H1 (cell line): ENCODE data around the gene CLDN14. TPM values are rescaled to one million over a fixed set of nuclear protein-coding genes. Genes with fewer than 3 reads are reported as not detected.

Source experiments
- CTCF ChIA-PET: fragments of 300-600 bp; sonication (Branson Sonifier 250); formaldehyde crosslinking; loops from one replicate; lab custom pipeline; 2021; ENCODE audit not compliant: partially characterized antibody; lab: Charles Lee
- POLR2A ChIA-PET: fragments of 300-600 bp; sonication (Branson Sonifier 250); formaldehyde crosslinking; loops from one replicate; lab custom pipeline; 2021; ENCODE audit warnings: inconsistent platforms; ENCODE audit not compliant: partially characterized antibody; lab: Charles Lee
- DNase-seq, 2 experiments: peaks; one replicate each; pipeline versions ENCODE4 v3.0.0 to v3.0.0-alpha.2; 2010 to 2022; ENCODE audit warnings: low spot score in 2 of 2, low read depth in 1 of 2, mixed read lengths in 1 of 2
- FAIRE-seq: peaks from 2 replicates; lab custom pipeline; 2011; peaks lifted over from hg19 to GRCh38; lab: Jason Lieb, UNC
- H2AFZ ChIP-seq: 2 replicates; pipeline ENCODE4 v1.8.1; 2012; ENCODE audit warnings: low read length, inconsistent platforms
- H2AK5ac ChIP-seq: 2 replicates; pipeline ENCODE4 v1.6.1; 2013; ENCODE audit warnings: low read depth, low read length
- H2BK120ac ChIP-seq: replicated peaks from 2 replicates; pipeline ENCODE3; 2013; ENCODE audit warnings: low read depth, low read length, inconsistent platforms
- H2BK12ac ChIP-seq: 2 replicates; pipeline ENCODE4 v1.6.1; 2013; ENCODE audit warnings: low read depth, low read length
- H2BK15ac ChIP-seq: 2 replicates; pipeline ENCODE4 v1.6.1; 2013; ENCODE audit warnings: low read length
- H2BK20ac ChIP-seq: 2 replicates; pipeline ENCODE4 v1.6.1; 2013; ENCODE audit warnings: low read length
- H2BK5ac ChIP-seq: 2 replicates; pipeline ENCODE4 v1.6.1; 2013; ENCODE audit warnings: low read depth, low read length
- H3K14ac ChIP-seq: 2 replicates; pipeline ENCODE4 v1.6.1; 2013; ENCODE audit warnings: inconsistent platforms; ENCODE audit not compliant: insufficient read length
- H3K18ac ChIP-seq: 2 replicates; pipeline ENCODE4 v1.6.1; 2013; ENCODE audit warnings: low read length; ENCODE audit errors: extremely low read depth
- H3K23ac ChIP-seq: 2 replicates; pipeline ENCODE4 v1.6.1; 2013; ENCODE audit warnings: inconsistent platforms; ENCODE audit not compliant: insufficient read length
- H3K23me2 ChIP-seq: 2 replicates; pipeline ENCODE4 v1.6.1; 2013; ENCODE audit warnings: low read depth, low read length
- H3K27ac ChIP-seq: 2 replicates; pipeline ENCODE4 v1.6.1; 2011; ENCODE audit warnings: low read depth, low read length, inconsistent platforms
- H3K27me3 ChIP-seq, 4 experiments: replicated peaks in 1 of 4; 1 replicate in 1 of 4; 2 replicates in 3 of 4; pipeline versions ENCODE4 v1.6.1 to v1.8.1; 2011 to 2013; ENCODE audit warnings: low read length in 3 of 4, mild to moderate bottlenecking in 3 of 4, inconsistent platforms in 2 of 4, mixed read lengths in 2 of 4, moderate library complexity in 1 of 4; ENCODE audit not compliant: control insufficient read depth in 3 of 4, insufficient read depth in 3 of 4; ENCODE audit errors: extremely low read depth in 1 of 4
- H3K36me3 ChIP-seq, 4 experiments: 2 replicates each; pipeline versions ENCODE4 v1.6.1 to v1.8.1; 2011 to 2013; ENCODE audit warnings: mild to moderate bottlenecking in 4 of 4, low read length in 3 of 4, moderate library complexity in 2 of 4, control low read depth in 1 of 4, inconsistent platforms in 1 of 4; ENCODE audit not compliant: insufficient read depth in 4 of 4, control insufficient read depth in 2 of 4
- H3K4ac ChIP-seq: replicated peaks from 2 replicates; pipeline ENCODE3; 2013; ENCODE audit warnings: low read length, low read depth, mixed read lengths, inconsistent platforms; ENCODE audit not compliant: insufficient read length
- H3K4me1 ChIP-seq, 4 experiments: replicated peaks in 1 of 4; 1 replicate in 1 of 4; 2 replicates in 3 of 4; pipeline versions ENCODE4 v1.6.1 to v1.8.1; 2011 to 2013; ENCODE audit warnings: low read length in 3 of 4, inconsistent platforms in 2 of 4, mixed read lengths in 1 of 4; ENCODE audit not compliant: insufficient read depth in 4 of 4, control insufficient read depth in 3 of 4
- H3K4me2 ChIP-seq, 2 experiments: 2 replicates each; pipeline versions ENCODE4 v1.6.1 to v1.8.1; 2011 to 2013; ENCODE audit warnings: low read depth in 2 of 2, low read length in 2 of 2, control low read depth in 1 of 2, inconsistent platforms in 1 of 2, mild to moderate bottlenecking in 1 of 2; ENCODE audit not compliant: insufficient read depth in 1 of 2
- H3K4me3 ChIP-seq, 4 experiments: fragments of 200-600, 300-600 bp in 1 of 4; sonication (generic), shearing (Covaris generic), sonication (Bioruptor Twin) in 1 of 4; 2 replicates each; pipeline versions ENCODE4 v1.5.1 to v1.8.1; 2011 to 2016; ENCODE audit warnings: low read length in 4 of 4, low read depth in 3 of 4, control low read depth in 2 of 4, inconsistent platforms in 2 of 4, mild to moderate bottlenecking in 2 of 4, mixed read lengths in 1 of 4, moderate library complexity in 1 of 4; ENCODE audit not compliant: insufficient read depth in 2 of 4; ENCODE audit errors: extremely low read depth in 1 of 4
- H3K56ac ChIP-seq: replicated peaks from 2 replicates; pipeline ENCODE3; 2013; ENCODE audit warnings: low read depth, mild to moderate bottlenecking, mixed read lengths, low read length, inconsistent platforms; ENCODE audit not compliant: insufficient read length
- H3K79me1 ChIP-seq: 2 replicates; pipeline ENCODE4 v1.6.1; 2013; ENCODE audit warnings: low read depth, low read length, control low read depth
- H3K79me2 ChIP-seq, 2 experiments: 2 replicates each; pipeline versions ENCODE4 v1.6.1 to v1.8.1; 2012 to 2013; ENCODE audit warnings: low read length in 2 of 2, mild to moderate bottlenecking in 2 of 2, inconsistent platforms in 1 of 2; ENCODE audit not compliant: insufficient read depth in 2 of 2, control insufficient read depth in 1 of 2
- H3K9ac ChIP-seq, 4 experiments: replicated peaks in 1 of 4; 1 replicate in 1 of 4; 2 replicates in 3 of 4; pipeline versions ENCODE4 v1.6.1 to v1.8.1; 2011 to 2013; ENCODE audit warnings: low read depth in 3 of 4, low read length in 3 of 4, control low read depth in 2 of 4, mild to moderate bottlenecking in 2 of 4, moderate library complexity in 2 of 4, inconsistent platforms in 1 of 4; ENCODE audit errors: extremely low read depth in 1 of 4
- H3K9me3 ChIP-seq, 2 experiments: 2 replicates each; pipeline versions ENCODE4 v1.6.1 to v1.8.1; 2012 to 2013; ENCODE audit warnings: mild to moderate bottlenecking in 2 of 2, moderate library complexity in 2 of 2, control low read depth in 1 of 2, inconsistent platforms in 1 of 2, low read depth in 1 of 2, low read length in 1 of 2, mixed read lengths in 1 of 2; ENCODE audit not compliant: insufficient read depth in 2 of 2
- H4K20me1 ChIP-seq, 2 experiments: replicated peaks in 1 of 2; 2 replicates each; pipeline versions ENCODE3 to v1.8.1; 2011 to 2013; ENCODE audit warnings: inconsistent platforms in 2 of 2, low read length in 2 of 2, mild to moderate bottlenecking in 1 of 2; ENCODE audit not compliant: insufficient read depth in 2 of 2, control insufficient read depth in 1 of 2
- H4K5ac ChIP-seq: 2 replicates; pipeline ENCODE4 v1.6.1; 2013; ENCODE audit warnings: low read length, low read depth, mixed read lengths, inconsistent platforms; ENCODE audit not compliant: insufficient read length
- H4K8ac ChIP-seq: 2 replicates; pipeline ENCODE4 v1.8.0; 2013; ENCODE audit warnings: mild to moderate bottlenecking, moderate library complexity, low read length, inconsistent platforms; ENCODE audit not compliant: insufficient read depth; ENCODE audit errors: extremely low read depth
- H4K91ac ChIP-seq: replicated peaks from 2 replicates; pipeline ENCODE3; 2013; ENCODE audit warnings: low read length, mixed read lengths, inconsistent platforms; ENCODE audit not compliant: insufficient read length
- BCL11A ChIP-seq, 2 experiments: IDR thresholded peaks; one replicate each; pipeline ENCODE4 v1.6.1; 2011; ENCODE audit warnings: low read depth in 2 of 2, low read length in 2 of 2, mild to moderate bottlenecking in 2 of 2
- CBX5 ChIP-seq: fragments of 300-800, 300-1000 bp; sonication (generic); IDR thresholded peaks from 2 replicates; pipeline ENCODE4 v1.7.1; 2016; ENCODE audit warnings: antibody characterized with exemption, low read length, low read depth
- CTBP2 ChIP-seq: IDR thresholded peaks from 2 replicates; pipeline ENCODE4 v1.7.0; 2011; ENCODE audit warnings: borderline replicate concordance, mild to moderate bottlenecking, moderate library complexity, mixed read lengths, low read length; ENCODE audit not compliant: insufficient read depth, insufficient read length
- CTCF ChIP-seq, 3 experiments: IDR thresholded peaks; 1 replicate in 2 of 3; 2 replicates in 1 of 3; pipeline versions ENCODE4 v1.5.1 to v1.6.1; 2011; ENCODE audit warnings: low read length in 3 of 3, mild to moderate bottlenecking in 3 of 3, inconsistent platforms in 2 of 3, low read depth in 1 of 3, moderate library complexity in 1 of 3; ENCODE audit not compliant: insufficient read depth in 1 of 3; ENCODE audit errors: control extremely low read depth in 1 of 3
- NRF1 ChIP-seq: IDR thresholded peaks from 2 replicates; pipeline ENCODE4 v1.6.1; 2011; ENCODE audit warnings: mild to moderate bottlenecking, low read depth, low read length, improper control_type of control experiment
- RFX5 ChIP-seq: IDR thresholded peaks from 2 replicates; pipeline ENCODE4 v1.6.1; 2011; ENCODE audit warnings: low read depth, low read length, improper control_type of control experiment, borderline replicate concordance
- SUZ12 ChIP-seq: fragments of 200-600 bp; sonication (generic); IDR thresholded peaks from 2 replicates; pipeline ENCODE4 v1.6.1; 2012; ENCODE audit warnings: mild to moderate bottlenecking, inconsistent platforms, low read length, moderate library complexity, mixed read lengths
- ZNF274 ChIP-seq: IDR thresholded peaks from 2 replicates; pipeline ENCODE4 v1.7.0; 2012; ENCODE audit warnings: low read length, borderline replicate concordance; ENCODE audit errors: extremely low read depth
- WGBS, 2 experiments: shearing (Covaris generic) in 1 of 2; methylation state at CpG; one replicate each; pipeline versions ENCODE4 v1.1.6 to v1.1.7; 2013 to 2015; ENCODE audit warnings: low lambda C conversion rate in 2 of 2, mixed read lengths in 2 of 2, inconsistent platforms in 1 of 2, low coverage in 1 of 2, missing lambda C conversion rate in 1 of 2; ENCODE audit not compliant: insufficient replicate concordance in 2 of 2, insufficient coverage in 1 of 2, insufficient read length in 1 of 2; ENCODE audit errors: extremely low coverage in 1 of 2, missing lambda C conversion rate in 1 of 2; 5-methylcytosine and 5-hydroxymethylcytosine counted together
- polyA plus RNA-seq, 7 experiments: library from polyadenylated mRNA; depleted of rRNA in 3 of 7; stranded (reverse) in 5 of 7; unstranded in 2 of 7; fragments of >200 nt in 5 of 7; fragments of 200-250 nt in 2 of 7; gene quantifications; 1 replicate in 5 of 7; 2 replicates in 1 of 7; 4 replicates in 1 of 7; pipeline versions ENCODE4 v1.2.1 to v1.2.3, GENCODE V29; 2011 to 2013; ENCODE audit warnings: missing spikeins in 2 of 7, mixed read lengths in 2 of 7
- total RNA-seq: library from RNA; stranded (reverse); fragmentation: NEBNext Ultra II Directional; extraction: Animal tissue kit (Norgen Biotek cat#: 25700); gene quantifications from 2 replicates; pipeline ENCODE4 v1.2.1, GENCODE V29; 2021

CLDN14 gene
- total and polyA plus RNA-seq, 2 of the 8 experiments (the other 6 are each of a cell fraction or from before 2014, with no cell fraction given) = 0.08 TPM; not detected in 1

- Histone ChIP-seq H3K79me1 (no peaks in the 10 kb centered on the region), H4K91ac (no peak overlapping the region), H2BK15ac (no peak overlapping the region), H3K23me2 (no peaks in the 10 kb centered on the region), H3K36me3 (no peaks in the 10 kb centered on the region), H3K27me3 (no peaks in the 10 kb centered on the region), H3K9me3 (no peaks in the 10 kb centered on the region), H3K56ac (no peak overlapping the region), H3K4me2 (no peak overlapping the region), H3K4ac (no peak overlapping the region), H4K5ac (no peak overlapping the region), H3K4me3 (no peak overlapping the region), H3K4me1 (peaks cover 0 to 4% (median 4%) of the 10 kb centered on the region in 4 experiments; a peak in 4 of 7 replicates), H4K20me1 (no peaks in the 10 kb centered on the region), H2AK5ac (peak overlapping the region; percentile 19; the same call in 1 of the 2 replicates), H3K27ac (no peak overlapping the region), H3K14ac (no peak overlapping the region), H2AFZ (no peak overlapping the region), H2BK12ac (no peak overlapping the region), H2BK5ac (no peak overlapping the region), H4K8ac (no peak overlapping the region), H3K9ac (no peak overlapping the region), H3K79me2 (no peaks in the 10 kb centered on the region), H2BK20ac (no peak overlapping the region), H3K23ac (no peak overlapping the region), H2BK120ac (no peak overlapping the region), H3K18ac (no peak overlapping the region)
- FAIRE-seq = no peak
- CTCF ChIA-PET = interaction anchor here (0.6 to 3.9 kb wide), 7 partner anchors 8 to 1050 kb away, joined by 3 to 17 read pairs (median 4); no protein-coding TSS in a partner anchor
- WGBS, 2 experiments = 88% methylated on average over 12 of the region's 12 CpGs; no CpG with 5 or more reads in 1 of the 2 experiments
- no peak for DNase-seq
- POLR2A ChIA-PET = no interaction called here
- TF ChIP-seq BCL11A (IDR thresholded peaks at IDR 0.05; ENCODE audit: low read depth in 2 of 2, low read length in 2 of 2) = no peak
- no peak for TF ChIP-seq NRF1
- TF ChIP-seq CTBP2 = no peak
- no peak for TF ChIP-seq SUZ12
- TF ChIP-seq RFX5 = no peak
- TF ChIP-seq ZNF274 = no peak
- no peak for TF ChIP-seq CBX5
- no peak for TF ChIP-seq CTCF (IDR thresholded peaks at IDR 0.05; ENCODE audit: control extremely low read depth in 1 of 3, insufficient read depth in 1 of 3, low read depth in 1 of 3, low read length in 3 of 3)
Measured at GRCh38 chr21:36423771-36424433, 56.0 kb downstream of the CLDN14 start.
